ENCODE results near the gene RORC. TPM values are rescaled to one million over a fixed set of nuclear protein-coding genes. Genes with fewer than 3 reads are reported as not detected.

Gene RORC
- total and polyA plus RNA-seq, 2 donors from 2014 or later, result 19.1 to 34.5 TPM

DNA sequence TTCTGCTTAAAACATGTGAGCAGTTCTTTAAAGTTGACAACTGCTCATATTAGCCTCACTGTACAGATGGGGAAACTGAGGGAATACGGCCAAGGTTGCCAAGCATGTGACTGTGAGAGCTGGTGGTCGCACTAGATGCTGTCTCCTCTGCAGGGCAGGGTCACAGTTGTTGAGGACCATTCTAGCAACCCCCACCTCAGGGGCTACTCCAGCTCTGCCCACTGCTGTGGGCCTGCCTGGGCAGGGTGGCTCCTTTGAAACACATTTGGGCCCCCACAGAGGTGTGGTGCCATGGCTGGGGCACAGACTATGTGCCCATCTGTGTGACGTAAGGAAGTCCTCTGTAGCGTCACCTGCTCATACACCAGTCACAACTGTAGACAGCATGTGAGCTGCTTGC is 21.1 kb upstream of the RORC start:
- no peak overlapping the region for H3K27ac ChIP-seq (ENCODE audit: low read depth in 2 of 2, low read length in 2 of 2)
- no peaks in the 10 kb centered on the region for H3K4me1 ChIP-seq (ENCODE audit: control insufficient read depth in 2 of 3, insufficient read depth in 2 of 3, low read depth in 1 of 3, low read length in 3 of 3)
- DNase-seq, result peak in 1 of 5 donors; percentile 16
- no peak overlapping the region for H3K4me3 ChIP-seq (ENCODE audit: low read length in 3 of 3)
- no peak for FAIRE-seq
- H3K9ac ChIP-seq (ENCODE audit: low read length in 3 of 3), result no peak overlapping the region
- no peaks in the 10 kb centered on the region for H3K9me3 ChIP-seq (ENCODE audit: control insufficient read depth in 2 of 3, insufficient read depth in 1 of 3, low read length in 3 of 3)
- H3K27me3 ChIP-seq (ENCODE audit: control insufficient read depth, insufficient read depth, low read length), result no peaks in the 10 kb centered on the region
- intact Hi-C loops (cut with DNase I), result no loop called here
- TF ChIP-seq, protein P1, sequence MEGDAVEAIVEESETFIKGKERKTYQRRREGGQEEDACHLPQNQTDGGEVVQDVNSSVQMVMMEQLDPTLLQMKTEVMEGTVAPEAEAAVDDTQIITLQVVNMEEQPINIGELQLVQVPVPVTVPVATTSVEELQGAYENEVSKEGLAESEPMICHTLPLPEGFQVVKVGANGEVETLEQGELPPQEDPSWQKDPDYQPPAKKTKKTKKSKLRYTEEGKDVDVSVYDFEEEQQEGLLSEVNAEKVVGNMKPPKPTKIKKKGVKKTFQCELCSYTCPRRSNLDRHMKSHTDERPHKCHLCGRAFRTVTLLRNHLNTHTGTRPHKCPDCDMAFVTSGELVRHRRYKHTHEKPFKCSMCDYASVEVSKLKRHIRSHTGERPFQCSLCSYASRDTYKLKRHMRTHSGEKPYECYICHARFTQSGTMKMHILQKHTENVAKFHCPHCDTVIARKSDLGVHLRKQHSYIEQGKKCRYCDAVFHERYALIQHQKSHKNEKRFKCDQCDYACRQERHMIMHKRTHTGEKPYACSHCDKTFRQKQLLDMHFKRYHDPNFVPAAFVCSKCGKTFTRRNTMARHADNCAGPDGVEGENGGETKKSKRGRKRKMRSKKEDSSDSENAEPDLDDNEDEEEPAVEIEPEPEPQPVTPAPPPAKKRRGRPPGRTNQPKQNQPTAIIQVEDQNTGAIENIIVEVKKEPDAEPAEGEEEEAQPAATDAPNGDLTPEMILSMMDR (IDR thresholded peaks at IDR 0.05; ENCODE audit: borderline replicate concordance, extremely low read depth, insufficient read depth), result no peak
- H3K36me3 ChIP-seq (ENCODE audit: control insufficient read depth in 2 of 3, insufficient read depth in 3 of 3, low read length in 3 of 3), result no peaks in the 10 kb centered on the region

DNA sequence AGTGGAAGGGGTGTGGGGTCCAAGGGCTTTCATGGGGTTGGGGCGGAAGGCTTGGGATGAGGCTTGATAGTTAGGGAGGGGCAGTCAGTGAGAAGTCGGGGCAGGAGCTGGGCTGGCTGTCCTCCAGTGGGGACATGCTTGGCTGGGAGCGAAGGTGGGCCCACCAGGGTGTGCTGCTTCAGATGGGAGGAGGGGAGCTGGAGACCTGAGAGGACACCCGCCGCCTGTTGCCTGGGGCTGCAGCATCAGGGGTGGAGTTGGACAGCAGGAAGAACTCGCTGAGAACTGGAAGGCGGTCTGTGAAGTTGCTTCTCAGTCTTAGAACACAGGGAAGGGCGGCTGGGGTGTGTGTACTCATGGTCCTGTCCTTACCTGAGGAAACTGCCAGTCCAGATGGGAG is 20.3 kb upstream of the RORC start:
- Histone ChIP-seq H3K4me3 (ENCODE audit: low read length in 3 of 3) (no peak overlapping the region), H3K9ac (ENCODE audit: low read length in 3 of 3) (no peak overlapping the region), H3K4me1 (ENCODE audit: control insufficient read depth in 2 of 3, insufficient read depth in 2 of 3, low read depth in 1 of 3, low read length in 3 of 3) (no peaks in the 10 kb centered on the region), H3K27ac (ENCODE audit: low read depth in 2 of 2, low read length in 2 of 2) (no peak overlapping the region), H3K36me3 (ENCODE audit: control insufficient read depth in 2 of 3, insufficient read depth in 3 of 3, low read length in 3 of 3) (no peaks in the 10 kb centered on the region), H3K9me3 (ENCODE audit: control insufficient read depth in 2 of 3, insufficient read depth in 1 of 3, low read length in 3 of 3) (no peaks in the 10 kb centered on the region), H3K27me3 (ENCODE audit: control insufficient read depth, insufficient read depth, low read length) (no peaks in the 10 kb centered on the region)
- FAIRE-seq (no peak), DNase-seq (peak in 1 of 5 donors; percentile 21)
- intact Hi-C loops (cut with DNase I), result no loop called here
- TF ChIP-seq, protein P1 (IDR thresholded peaks at IDR 0.05; ENCODE audit: borderline replicate concordance, extremely low read depth, insufficient read depth), result no peak

DNA sequence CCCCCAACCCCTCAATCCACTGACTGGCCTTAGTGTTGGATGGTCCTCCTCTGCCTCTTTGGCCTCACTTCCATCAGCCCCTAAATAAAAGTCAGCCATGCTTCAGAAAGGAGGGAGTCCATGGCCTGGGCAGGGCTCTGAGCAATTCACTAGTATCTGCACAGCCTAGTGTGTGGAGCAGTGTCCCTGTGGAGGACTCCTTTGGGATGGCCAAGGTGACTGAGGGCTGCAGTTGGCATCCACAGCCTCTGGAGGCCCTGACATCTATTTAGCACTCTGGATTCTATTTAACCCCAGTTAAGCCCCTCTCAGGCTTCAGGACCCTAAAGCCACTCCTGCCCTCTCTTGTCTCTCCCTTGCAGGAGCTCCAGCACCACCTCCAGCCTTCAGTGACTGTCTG is 18.3 kb upstream of the RORC start:
- FAIRE-seq (no peak), DNase-seq (no peak)
- no peak overlapping the region for H3K4me3 ChIP-seq (ENCODE audit: low read length in 3 of 3)
- no peaks in the 10 kb centered on the region for H3K36me3 ChIP-seq (ENCODE audit: control insufficient read depth in 2 of 3, insufficient read depth in 3 of 3, low read length in 3 of 3)
- H3K4me1 ChIP-seq (ENCODE audit: control insufficient read depth in 2 of 3, insufficient read depth in 2 of 3, low read depth in 1 of 3, low read length in 3 of 3), result no peaks in the 10 kb centered on the region
- no peak overlapping the region for H3K27ac ChIP-seq (ENCODE audit: low read depth in 2 of 2, low read length in 2 of 2)
- intact Hi-C loops (cut with DNase I), result no loop called here
- TF ChIP-seq, protein P1 (IDR thresholded peaks at IDR 0.05; ENCODE audit: borderline replicate concordance, extremely low read depth, insufficient read depth), result no peak
- H3K9ac ChIP-seq (ENCODE audit: low read length in 3 of 3), result no peak overlapping the region
- no peaks in the 10 kb centered on the region for H3K9me3 ChIP-seq (ENCODE audit: control insufficient read depth in 2 of 3, insufficient read depth in 1 of 3, low read length in 3 of 3)
- H3K27me3 ChIP-seq (ENCODE audit: control insufficient read depth, insufficient read depth, low read length), result no peaks in the 10 kb centered on the region

DNA sequence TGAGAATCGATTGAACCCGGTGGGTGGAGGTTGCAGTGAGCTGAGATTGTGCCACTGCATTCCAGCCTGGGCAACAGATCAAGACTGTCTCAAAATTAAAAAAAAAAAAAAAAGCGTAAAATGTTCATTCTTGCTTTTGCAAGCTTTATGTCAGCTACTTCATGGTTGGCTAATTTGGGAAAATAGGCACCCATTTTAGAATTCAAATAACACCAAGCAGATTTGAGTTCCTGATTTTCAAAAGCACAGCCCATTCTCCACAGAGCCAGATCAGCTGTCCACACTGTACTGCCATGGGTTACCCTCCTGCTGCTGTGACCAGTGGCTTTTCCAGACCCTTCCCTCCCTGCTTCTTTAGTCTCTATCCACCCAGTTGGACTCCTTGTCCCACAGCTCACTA is 17.5 kb upstream of the RORC start:
- no peaks in the 10 kb centered on the region for H3K9me3 ChIP-seq (ENCODE audit: control insufficient read depth in 2 of 3, insufficient read depth in 1 of 3, low read length in 3 of 3)
- TF ChIP-seq, protein P1 (IDR thresholded peaks at IDR 0.05; ENCODE audit: borderline replicate concordance, extremely low read depth, insufficient read depth), result no peak
- no peaks in the 10 kb centered on the region for H3K27me3 ChIP-seq (ENCODE audit: control insufficient read depth, insufficient read depth, low read length)
- DNase-seq (no peak), FAIRE-seq (no peak)
- H3K4me1 ChIP-seq (ENCODE audit: control insufficient read depth in 2 of 3, insufficient read depth in 2 of 3, low read depth in 1 of 3, low read length in 3 of 3), result no peaks in the 10 kb centered on the region
- no peak overlapping the region for H3K27ac ChIP-seq (ENCODE audit: low read depth in 2 of 2, low read length in 2 of 2)
- intact Hi-C loops (cut with DNase I), result no loop called here
- no peaks in the 10 kb centered on the region for H3K36me3 ChIP-seq (ENCODE audit: control insufficient read depth in 2 of 3, insufficient read depth in 3 of 3, low read length in 3 of 3)
- no peak overlapping the region for H3K4me3 ChIP-seq (ENCODE audit: low read length in 3 of 3)
- no peak overlapping the region for H3K9ac ChIP-seq (ENCODE audit: low read length in 3 of 3)
